HepG2 (cell line): ENCODE measurements around the gene ACSL5. TPM values are rescaled to one million over a fixed set of nuclear protein-coding genes. Genes with fewer than 3 reads are reported as not detected.

Experiments used
- CBX5 ChIP-seq: sonication (generic); formaldehyde crosslinking; IDR thresholded peaks from 2 replicates; pipeline ENCODE4 v1.4.0; 2020; ENCODE audit warnings: missing genetic modification reagents, borderline replicate concordance
- CENPT ChIP-seq: sonication (generic); formaldehyde crosslinking; IDR thresholded peaks from 2 replicates; pipeline ENCODE4 v1.8.0; 2022; ENCODE audit warnings: low read depth, mild to moderate bottlenecking, moderate library complexity, missing genetic modification reagents
- CREB3 ChIP-seq: sonication (generic); formaldehyde crosslinking; IDR thresholded peaks from 2 replicates; pipeline ENCODE4 v1.5.0; 2020; ENCODE audit warnings: missing genetic modification reagents
- FOSL2 ChIP-seq: sonication (generic); formaldehyde crosslinking; IDR thresholded peaks from 2 replicates; pipeline ENCODE4 v1.4.0; 2020; ENCODE audit warnings: missing genetic modification reagents
- FOXO1 ChIP-seq: sonication (generic); formaldehyde crosslinking; IDR thresholded peaks from 2 replicates; pipeline ENCODE4 v1.4.0; 2020; ENCODE audit warnings: missing genetic modification reagents
- KLF15 ChIP-seq: sonication (generic); formaldehyde crosslinking; IDR thresholded peaks from 2 replicates; pipeline ENCODE4 v1.8.1; 2023; ENCODE audit warnings: borderline replicate concordance, mild to moderate bottlenecking, inconsistent platforms, missing genetic modification reagents, mixed read lengths
- KMT2A ChIP-seq: sonication (generic); formaldehyde crosslinking; IDR thresholded peaks from 2 replicates; pipeline ENCODE4 v1.4.0; 2020; ENCODE audit warnings: missing genetic modification reagents
- POLR2G ChIP-seq: fragments of 200-400 bp; formaldehyde crosslinking; IDR thresholded peaks from 2 replicates; pipeline ENCODE4 v1.6.1; 2018; ENCODE audit warnings: mild to moderate bottlenecking, low read depth, low read length, moderate library complexity
- PREB ChIP-seq: sonication (generic); formaldehyde crosslinking; IDR thresholded peaks from 2 replicates; pipeline ENCODE4 v1.4.0; 2020; ENCODE audit warnings: missing genetic modification reagents
- RARA ChIP-seq: IDR thresholded peaks from 2 replicates; pipeline ENCODE4 v1.6.1; 2016; ENCODE audit warnings: missing genetic modification reagents, missing compliant biosample characterization
- ZNF570 ChIP-seq: sonication (generic); formaldehyde crosslinking; IDR thresholded peaks from 2 replicates; pipeline ENCODE4 v1.4.0; 2020; ENCODE audit warnings: mild to moderate bottlenecking, missing genetic modification reagents, borderline replicate concordance
- ZNF589 ChIP-seq: sonication (generic); formaldehyde crosslinking; conservative IDR thresholded peaks from 2 replicates; pipeline ENCODE4 v1.8.0; 2022; ENCODE audit warnings: mild to moderate bottlenecking, moderate library complexity, missing genetic modification reagents
- ZNF710 ChIP-seq: sonication (generic); formaldehyde crosslinking; IDR thresholded peaks from 2 replicates; pipeline ENCODE4 v1.5.0; 2020; ENCODE audit warnings: mild to moderate bottlenecking, missing genetic modification reagents, borderline replicate concordance
- ZNF766 ChIP-seq: sonication (generic); formaldehyde crosslinking; IDR thresholded peaks from 2 replicates; pipeline ENCODE4 v1.5.0; 2020; ENCODE audit warnings: missing genetic modification reagents, borderline replicate concordance
- ZNF772 ChIP-seq: sonication (generic); formaldehyde crosslinking; IDR thresholded peaks from 2 replicates; pipeline ENCODE4 v1.5.0; 2020; ENCODE audit warnings: mild to moderate bottlenecking, missing genetic modification reagents
- polyA plus RNA-seq, 8 experiments: library from polyadenylated mRNA; depleted of rRNA in 3 of 8; stranded (reverse) in 7 of 8; unstranded in 1 of 8; fragments of >200 nt; fragmentation: Illumina TruSeq in 4 of 8; extraction: Trizol in 4 of 8; gene quantifications; 2 replicates each; pipeline versions ENCODE4 v1.2.1 to v1.2.3, GENCODE V29; 2011 to 2016; ENCODE audit warnings: low read depth in 4 of 8, missing spikeins in 1 of 8, mixed read lengths in 1 of 8; ENCODE audit not compliant: insufficient read depth in 1 of 8
- total RNA-seq, 5 experiments: library from RNA; depleted of rRNA; stranded (reverse); fragments of >200 nt; fragmentation: Illumina TruSeq; extraction: Trizol; gene quantifications; 2 replicates each; pipeline ENCODE4 v1.2.3, GENCODE V29; 2016; ENCODE audit warnings: low read depth in 1 of 5
- TF ChIP-seq, protein P1 (sequence below): sonication (generic); formaldehyde crosslinking; IDR thresholded peaks from one replicate; pipeline ENCODE4 v1.5.1; 2020; ENCODE audit warnings: mild to moderate bottlenecking, missing genetic modification reagents; ENCODE audit errors: not compliant biosample characterization
- TF ChIP-seq, protein P2 (sequence below): sonication (generic); formaldehyde crosslinking; IDR thresholded peaks from 2 replicates; pipeline ENCODE4 v1.5.0; 2020; ENCODE audit warnings: missing genetic modification reagents

ACSL5 gene
- total and polyA plus RNA-seq, 2 of the 13 experiments (the other 11 are each of a cell fraction or from before 2014, with no cell fraction given) = 56.4 to 82.5 TPM

GRCh38 chr10:112383325-112383724, 9.4 kb downstream of the ACSL5 start (continued):
- TF ChIP-seq PREB (CRISPR knock-in tag) (no peak), CBX5 (no peak), CENPT (CRISPR knock-in tag) (no peak), KMT2A (0 out of 2 replicates have a peak, but pooled peaks have one; percentile 37), ZNF589 (CRISPR knock-in tag) (no peak), FOXO1 (no peak), KLF15 (CRISPR knock-in tag) (no peak), FOSL2 (CRISPR knock-in tag) (peak; percentile 94), POLR2G (0 out of 2 replicates have a peak, but pooled peaks have one; percentile 28), ZNF772 (no peak), RARA (CRISPR knock-in tag) (peak; percentile 66), ZNF710 (CRISPR knock-in tag) (peak; percentile 26; the same call in 1 of the 2 replicates), ZNF570 (CRISPR knock-in tag) (no peak), CREB3 (CRISPR knock-in tag) (no peak), ZNF766 (CRISPR knock-in tag) (0 out of 2 replicates have a peak, but pooled peaks have one; percentile 80)
- TF ChIP-seq, protein P1, sequence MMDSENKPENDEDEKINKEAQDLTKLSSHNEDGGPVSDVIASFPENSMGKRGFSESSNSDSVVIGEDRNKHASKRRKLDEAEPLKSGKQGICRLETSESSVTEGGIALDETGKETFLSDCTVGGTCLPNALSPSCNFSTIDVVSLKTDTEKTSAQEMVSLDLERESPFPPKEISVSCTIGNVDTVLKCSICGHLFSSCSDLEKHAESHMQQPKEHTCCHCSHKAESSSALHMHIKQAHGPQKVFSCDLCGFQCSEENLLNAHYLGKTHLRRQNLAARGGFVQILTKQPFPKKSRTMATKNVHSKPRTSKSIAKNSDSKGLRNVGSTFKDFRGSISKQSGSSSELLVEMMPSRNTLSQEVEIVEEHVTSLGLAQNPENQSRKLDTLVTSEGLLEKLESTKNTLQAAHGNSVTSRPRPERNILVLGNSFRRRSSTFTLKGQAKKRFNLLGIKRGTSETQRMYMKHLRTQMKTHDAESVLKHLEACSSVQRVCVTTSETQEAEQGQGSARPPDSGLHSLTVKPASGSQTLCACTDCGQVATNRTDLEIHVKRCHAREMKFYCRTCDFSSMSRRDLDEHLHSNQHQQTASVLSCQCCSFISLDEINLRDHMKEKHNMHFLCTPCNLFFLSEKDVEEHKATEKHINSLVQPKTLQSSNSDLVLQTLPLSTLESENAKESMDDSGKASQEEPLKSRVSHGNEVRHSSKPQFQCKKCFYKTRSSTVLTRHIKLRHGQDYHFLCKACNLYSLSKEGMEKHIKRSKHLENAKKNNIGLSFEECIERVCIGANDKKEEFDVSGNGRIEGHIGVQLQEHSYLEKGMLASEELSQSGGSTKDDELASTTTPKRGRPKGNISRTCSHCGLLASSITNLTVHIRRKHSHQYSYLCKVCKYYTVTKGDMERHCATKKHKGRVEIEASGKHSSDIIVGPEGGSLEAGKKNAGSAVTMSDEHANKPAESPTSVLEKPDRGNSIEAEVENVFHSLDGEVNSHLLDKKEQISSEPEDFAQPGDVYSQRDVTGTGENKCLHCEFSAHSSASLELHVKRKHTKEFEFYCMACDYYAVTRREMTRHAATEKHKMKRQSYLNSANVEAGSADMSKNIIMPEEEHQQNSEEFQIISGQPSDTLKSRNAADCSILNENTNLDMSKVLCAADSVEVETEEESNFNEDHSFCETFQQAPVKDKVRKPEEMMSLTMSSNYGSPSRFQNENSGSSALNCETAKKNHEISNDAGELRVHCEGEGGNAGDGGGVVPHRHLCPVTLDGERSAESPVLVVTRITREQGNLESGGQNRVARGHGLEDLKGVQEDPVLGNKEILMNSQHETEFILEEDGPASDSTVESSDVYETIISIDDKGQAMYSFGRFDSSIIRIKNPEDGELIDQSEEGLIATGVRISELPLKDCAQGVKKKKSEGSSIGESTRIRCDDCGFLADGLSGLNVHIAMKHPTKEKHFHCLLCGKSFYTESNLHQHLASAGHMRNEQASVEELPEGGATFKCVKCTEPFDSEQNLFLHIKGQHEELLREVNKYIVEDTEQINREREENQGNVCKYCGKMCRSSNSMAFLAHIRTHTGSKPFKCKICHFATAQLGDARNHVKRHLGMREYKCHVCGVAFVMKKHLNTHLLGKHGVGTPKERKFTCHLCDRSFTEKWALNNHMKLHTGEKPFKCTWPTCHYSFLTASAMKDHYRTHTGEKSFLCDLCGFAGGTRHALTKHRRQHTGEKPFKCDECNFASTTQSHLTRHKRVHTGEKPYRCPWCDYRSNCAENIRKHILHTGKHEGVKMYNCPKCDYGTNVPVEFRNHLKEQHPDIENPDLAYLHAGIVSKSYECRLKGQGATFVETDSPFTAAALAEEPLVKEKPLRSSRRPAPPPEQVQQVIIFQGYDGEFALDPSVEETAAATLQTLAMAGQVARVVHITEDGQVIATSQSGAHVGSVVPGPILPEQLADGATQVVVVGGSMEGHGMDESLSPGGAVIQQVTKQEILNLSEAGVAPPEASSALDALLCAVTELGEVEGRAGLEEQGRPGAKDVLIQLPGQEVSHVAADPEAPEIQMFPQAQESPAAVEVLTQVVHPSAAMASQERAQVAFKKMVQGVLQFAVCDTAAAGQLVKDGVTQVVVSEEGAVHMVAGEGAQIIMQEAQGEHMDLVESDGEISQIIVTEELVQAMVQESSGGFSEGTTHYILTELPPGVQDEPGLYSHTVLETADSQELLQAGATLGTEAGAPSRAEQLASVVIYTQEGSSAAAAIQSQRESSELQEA (CRISPR knock-in tag) = no peak
- TF ChIP-seq, protein P2, sequence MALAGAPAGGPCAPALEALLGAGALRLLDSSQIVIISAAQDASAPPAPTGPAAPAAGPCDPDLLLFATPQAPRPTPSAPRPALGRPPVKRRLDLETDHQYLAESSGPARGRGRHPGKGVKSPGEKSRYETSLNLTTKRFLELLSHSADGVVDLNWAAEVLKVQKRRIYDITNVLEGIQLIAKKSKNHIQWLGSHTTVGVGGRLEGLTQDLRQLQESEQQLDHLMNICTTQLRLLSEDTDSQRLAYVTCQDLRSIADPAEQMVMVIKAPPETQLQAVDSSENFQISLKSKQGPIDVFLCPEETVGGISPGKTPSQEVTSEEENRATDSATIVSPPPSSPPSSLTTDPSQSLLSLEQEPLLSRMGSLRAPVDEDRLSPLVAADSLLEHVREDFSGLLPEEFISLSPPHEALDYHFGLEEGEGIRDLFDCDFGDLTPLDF (CRISPR knock-in tag) = no peak
